WTC11 (cell line): Measurements from ENCODE around the gene HMX1. TPM values are rescaled to one million over a fixed set of nuclear protein-coding genes. Genes with fewer than 3 reads are reported as not detected.

ENCODE experiments used
- ATAC-seq: fragments of 200-7000 bp; cut with Tn5 transposase; 2 replicates; pipeline ENCODE4 v1.10.0; 2021; ENCODE audit warnings: mild to moderate bottlenecking, moderate library complexity
- CTCF ChIA-PET: fragments of 300-600 bp; sonication (Branson Sonifier 250); formaldehyde crosslinking; loops from one replicate; lab custom pipeline; 2021; ENCODE audit warnings: antibody characterized with exemption; lab: Charles Lee
- POLR2A ChIA-PET: fragments of 350-600 bp; sonication (Branson Sonifier 250); formaldehyde crosslinking; loops from one replicate; lab custom pipeline; 2021; ENCODE audit warnings: antibody characterized with exemption; lab: Charles Lee
- DNase-seq: peaks from one replicate; pipeline ENCODE4 v3.0.0; 2021; ENCODE audit warnings: low spot score
- H3K27ac Mint-ChIP-seq: 2 replicates; pipeline ENCODE4 v1.8.0; 2021; ENCODE audit warnings: mixed read lengths
- H3K27me3 Mint-ChIP-seq: 2 replicates; pipeline ENCODE4 v1.8.0; 2021; ENCODE audit warnings: low read depth, mild to moderate bottlenecking, moderate library complexity, mixed read lengths
- H3K36me3 Mint-ChIP-seq: 2 replicates; pipeline ENCODE4 v1.8.0; 2021; ENCODE audit warnings: mixed read lengths
- H3K4me1 Mint-ChIP-seq: 2 replicates; pipeline ENCODE4 v1.8.0; 2022; ENCODE audit warnings: mixed read lengths
- H3K4me3 Mint-ChIP-seq: 2 replicates; pipeline ENCODE4 v1.8.0; 2021; ENCODE audit warnings: mild to moderate bottlenecking, moderate library complexity, mixed read lengths
- H3K9me3 Mint-ChIP-seq: 2 replicates; pipeline ENCODE4 v1.8.0; 2021; ENCODE audit warnings: mixed read lengths
- EMX1 ChIP-seq: fragments of 250-450 bp; sonication (Bioruptor Pico); IDR thresholded peaks from 2 replicates; pipeline ENCODE4 v1.8.0; 2021; ENCODE audit warnings: mild to moderate bottlenecking
- JUN ChIP-seq: sonication (generic); formaldehyde crosslinking; IDR thresholded peaks from 2 replicates; pipeline ENCODE4 v1.8.0; 2023; ENCODE audit warnings: mild to moderate bottlenecking, missing genetic modification reagents
- KAT7 ChIP-seq: sonication (generic); formaldehyde crosslinking; IDR thresholded peaks from 2 replicates; pipeline ENCODE4 v1.8.1; 2023; ENCODE audit warnings: missing genetic modification reagents, mild to moderate bottlenecking, borderline replicate concordance
- RELA ChIP-seq: sonication (generic); formaldehyde crosslinking; IDR thresholded peaks from 2 replicates; pipeline ENCODE4 v1.8.1; 2022; ENCODE audit warnings: missing genetic modification reagents, mild to moderate bottlenecking, borderline replicate concordance
- TEAD1 ChIP-seq: sonication (generic); formaldehyde crosslinking; IDR thresholded peaks from 2 replicates; pipeline ENCODE4 v1.8.0; 2022; ENCODE audit warnings: mild to moderate bottlenecking, missing genetic modification reagents
- ZNF138 ChIP-seq: sonication (generic); formaldehyde crosslinking; conservative IDR thresholded peaks from 2 replicates; pipeline ENCODE4 v1.8.1; 2022; ENCODE audit warnings: mild to moderate bottlenecking, moderate library complexity, missing genetic modification reagents
- total RNA-seq: library from RNA; stranded (reverse); gene quantifications from 3 replicates; pipeline ENCODE4 v1.2.3, GENCODE V29; 2021
- TF ChIP-seq, protein P1 (sequence below): sonication (generic); formaldehyde crosslinking; IDR thresholded peaks from 2 replicates; pipeline ENCODE4 v1.8.1; 2022; ENCODE audit warnings: missing genetic modification reagents, borderline replicate concordance
- TF ChIP-seq, protein P2 (sequence below): sonication (generic); formaldehyde crosslinking; IDR thresholded peaks from 2 replicates; pipeline ENCODE4 v1.8.1; 2023; ENCODE audit warnings: mild to moderate bottlenecking, missing genetic modification reagents
- TF ChIP-seq, protein P3 (sequence below): sonication (generic); formaldehyde crosslinking; IDR thresholded peaks from 2 replicates; pipeline ENCODE4 v1.8.0; 2022; ENCODE audit warnings: mild to moderate bottlenecking, missing genetic modification reagents
- TF ChIP-seq, protein P4 (sequence below): sonication (generic); formaldehyde crosslinking; IDR thresholded peaks from 2 replicates; pipeline ENCODE4 v1.8.0; 2023; ENCODE audit warnings: missing genetic modification reagents, mild to moderate bottlenecking, borderline replicate concordance
- TF ChIP-seq, protein P5 (sequence below): fragments of 200-600 bp; IDR thresholded peaks from 2 replicates; pipeline ENCODE4 v1.8.0; 2022; ENCODE audit warnings: antibody characterized with exemption

The HMX1 gene
- total RNA-seq, 1 experiment from 2014 or later, result 10.0 TPM

DNA sequence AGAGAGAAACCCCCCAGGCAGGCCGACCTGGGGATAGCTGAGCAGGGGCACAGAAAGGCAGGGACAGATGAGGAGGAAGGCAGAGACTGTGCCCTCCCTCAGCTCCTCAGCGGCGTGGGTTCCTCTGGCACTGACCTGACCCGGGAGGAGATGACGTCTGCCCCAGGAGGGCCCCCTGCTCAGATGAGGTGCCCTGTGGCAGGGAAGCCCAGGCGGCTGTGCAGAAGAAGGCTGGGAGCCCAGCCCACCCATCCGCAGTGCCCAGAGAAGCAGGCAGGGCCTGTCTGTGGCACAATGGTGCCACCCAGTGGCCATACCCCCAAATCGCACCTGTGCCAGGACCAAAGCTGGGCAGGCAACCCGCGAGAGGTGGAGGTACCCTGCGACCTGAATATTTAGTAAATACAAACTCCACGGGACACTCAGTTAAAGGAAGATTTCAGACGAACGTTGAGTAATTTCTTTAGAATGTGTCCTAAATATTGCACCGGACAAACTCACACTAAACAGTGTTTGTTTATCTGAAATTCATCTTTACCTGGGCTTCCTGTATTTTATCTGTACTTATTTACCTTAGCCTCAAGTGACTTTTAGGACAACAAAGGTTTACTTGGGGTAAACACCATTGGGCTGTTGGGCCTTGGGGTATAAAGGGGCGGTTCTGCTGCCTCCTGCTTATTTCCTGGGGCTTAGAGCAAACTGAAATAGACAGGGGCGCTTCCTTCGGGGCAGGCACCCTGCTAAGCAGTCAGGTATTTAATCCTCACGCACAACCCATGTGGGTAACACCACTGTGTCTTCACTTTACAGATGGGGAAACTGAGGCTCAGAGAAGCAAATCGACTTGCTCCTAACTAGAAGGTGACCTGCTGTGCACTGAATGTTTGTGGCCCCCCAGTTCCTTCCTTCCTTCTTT lies 46.5 kb upstream of the HMX1 start:
- ATAC-seq (peak; percentile 92), DNase-seq (peak; percentile 91)
- H3K27ac Mint-ChIP-seq, result no peak overlapping the region
- peaks cover 11% of the 10 kb centered on the region for H3K9me3 Mint-ChIP-seq
- no peaks in the 10 kb centered on the region for H3K4me1 Mint-ChIP-seq
- peaks cover under 1% of the 10 kb centered on the region for H3K36me3 Mint-ChIP-seq
- ChIA-PET POLR2A (no interaction called here), CTCF (interaction anchor here (0.6 to 3.1 kb wide), 30 partner anchors 10 to 490 kb away, joined by 3 to 27 read pairs (median 5); partner anchors contain the start of gene HMX1)
- no peak overlapping the region for H3K4me3 Mint-ChIP-seq
- TF ChIP-seq, protein P1, sequence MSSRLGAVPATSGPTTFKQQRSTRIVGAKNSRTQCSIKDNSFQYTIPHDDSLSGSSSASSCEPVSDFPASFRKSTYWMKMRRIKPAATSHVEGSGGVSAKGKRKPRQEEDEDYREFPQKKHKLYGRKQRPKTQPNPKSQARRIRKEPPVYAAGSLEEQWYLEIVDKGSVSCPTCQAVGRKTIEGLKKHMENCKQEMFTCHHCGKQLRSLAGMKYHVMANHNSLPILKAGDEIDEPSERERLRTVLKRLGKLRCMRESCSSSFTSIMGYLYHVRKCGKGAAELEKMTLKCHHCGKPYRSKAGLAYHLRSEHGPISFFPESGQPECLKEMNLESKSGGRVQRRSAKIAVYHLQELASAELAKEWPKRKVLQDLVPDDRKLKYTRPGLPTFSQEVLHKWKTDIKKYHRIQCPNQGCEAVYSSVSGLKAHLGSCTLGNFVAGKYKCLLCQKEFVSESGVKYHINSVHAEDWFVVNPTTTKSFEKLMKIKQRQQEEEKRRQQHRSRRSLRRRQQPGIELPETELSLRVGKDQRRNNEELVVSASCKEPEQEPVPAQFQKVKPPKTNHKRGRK (CRISPR knock-in tag), result peak; percentile 66; the same call in 1 of the 2 replicates
- TF ChIP-seq JUN (CRISPR knock-in tag) (no peak), KAT7 (CRISPR knock-in tag) (no peak), EMX1 (CRISPR knock-in tag) (no peak), RELA (no peak), ZNF138 (CRISPR knock-in tag) (no peak)
- TF ChIP-seq, protein P2, sequence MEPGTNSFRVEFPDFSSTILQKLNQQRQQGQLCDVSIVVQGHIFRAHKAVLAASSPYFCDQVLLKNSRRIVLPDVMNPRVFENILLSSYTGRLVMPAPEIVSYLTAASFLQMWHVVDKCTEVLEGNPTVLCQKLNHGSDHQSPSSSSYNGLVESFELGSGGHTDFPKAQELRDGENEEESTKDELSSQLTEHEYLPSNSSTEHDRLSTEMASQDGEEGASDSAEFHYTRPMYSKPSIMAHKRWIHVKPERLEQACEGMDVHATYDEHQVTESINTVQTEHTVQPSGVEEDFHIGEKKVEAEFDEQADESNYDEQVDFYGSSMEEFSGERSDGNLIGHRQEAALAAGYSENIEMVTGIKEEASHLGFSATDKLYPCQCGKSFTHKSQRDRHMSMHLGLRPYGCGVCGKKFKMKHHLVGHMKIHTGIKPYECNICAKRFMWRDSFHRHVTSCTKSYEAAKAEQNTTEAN (CRISPR knock-in tag), result no peak
- TF ChIP-seq, protein P3, sequence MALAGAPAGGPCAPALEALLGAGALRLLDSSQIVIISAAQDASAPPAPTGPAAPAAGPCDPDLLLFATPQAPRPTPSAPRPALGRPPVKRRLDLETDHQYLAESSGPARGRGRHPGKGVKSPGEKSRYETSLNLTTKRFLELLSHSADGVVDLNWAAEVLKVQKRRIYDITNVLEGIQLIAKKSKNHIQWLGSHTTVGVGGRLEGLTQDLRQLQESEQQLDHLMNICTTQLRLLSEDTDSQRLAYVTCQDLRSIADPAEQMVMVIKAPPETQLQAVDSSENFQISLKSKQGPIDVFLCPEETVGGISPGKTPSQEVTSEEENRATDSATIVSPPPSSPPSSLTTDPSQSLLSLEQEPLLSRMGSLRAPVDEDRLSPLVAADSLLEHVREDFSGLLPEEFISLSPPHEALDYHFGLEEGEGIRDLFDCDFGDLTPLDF (CRISPR knock-in tag), result no peak
- TF ChIP-seq, protein P4, sequence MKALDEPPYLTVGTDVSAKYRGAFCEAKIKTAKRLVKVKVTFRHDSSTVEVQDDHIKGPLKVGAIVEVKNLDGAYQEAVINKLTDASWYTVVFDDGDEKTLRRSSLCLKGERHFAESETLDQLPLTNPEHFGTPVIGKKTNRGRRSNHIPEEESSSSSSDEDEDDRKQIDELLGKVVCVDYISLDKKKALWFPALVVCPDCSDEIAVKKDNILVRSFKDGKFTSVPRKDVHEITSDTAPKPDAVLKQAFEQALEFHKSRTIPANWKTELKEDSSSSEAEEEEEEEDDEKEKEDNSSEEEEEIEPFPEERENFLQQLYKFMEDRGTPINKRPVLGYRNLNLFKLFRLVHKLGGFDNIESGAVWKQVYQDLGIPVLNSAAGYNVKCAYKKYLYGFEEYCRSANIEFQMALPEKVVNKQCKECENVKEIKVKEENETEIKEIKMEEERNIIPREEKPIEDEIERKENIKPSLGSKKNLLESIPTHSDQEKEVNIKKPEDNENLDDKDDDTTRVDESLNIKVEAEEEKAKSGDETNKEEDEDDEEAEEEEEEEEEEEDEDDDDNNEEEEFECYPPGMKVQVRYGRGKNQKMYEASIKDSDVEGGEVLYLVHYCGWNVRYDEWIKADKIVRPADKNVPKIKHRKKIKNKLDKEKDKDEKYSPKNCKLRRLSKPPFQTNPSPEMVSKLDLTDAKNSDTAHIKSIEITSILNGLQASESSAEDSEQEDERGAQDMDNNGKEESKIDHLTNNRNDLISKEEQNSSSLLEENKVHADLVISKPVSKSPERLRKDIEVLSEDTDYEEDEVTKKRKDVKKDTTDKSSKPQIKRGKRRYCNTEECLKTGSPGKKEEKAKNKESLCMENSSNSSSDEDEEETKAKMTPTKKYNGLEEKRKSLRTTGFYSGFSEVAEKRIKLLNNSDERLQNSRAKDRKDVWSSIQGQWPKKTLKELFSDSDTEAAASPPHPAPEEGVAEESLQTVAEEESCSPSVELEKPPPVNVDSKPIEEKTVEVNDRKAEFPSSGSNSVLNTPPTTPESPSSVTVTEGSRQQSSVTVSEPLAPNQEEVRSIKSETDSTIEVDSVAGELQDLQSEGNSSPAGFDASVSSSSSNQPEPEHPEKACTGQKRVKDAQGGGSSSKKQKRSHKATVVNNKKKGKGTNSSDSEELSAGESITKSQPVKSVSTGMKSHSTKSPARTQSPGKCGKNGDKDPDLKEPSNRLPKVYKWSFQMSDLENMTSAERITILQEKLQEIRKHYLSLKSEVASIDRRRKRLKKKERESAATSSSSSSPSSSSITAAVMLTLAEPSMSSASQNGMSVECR (CRISPR knock-in tag), result no peak
- TF ChIP-seq, protein P5, sequence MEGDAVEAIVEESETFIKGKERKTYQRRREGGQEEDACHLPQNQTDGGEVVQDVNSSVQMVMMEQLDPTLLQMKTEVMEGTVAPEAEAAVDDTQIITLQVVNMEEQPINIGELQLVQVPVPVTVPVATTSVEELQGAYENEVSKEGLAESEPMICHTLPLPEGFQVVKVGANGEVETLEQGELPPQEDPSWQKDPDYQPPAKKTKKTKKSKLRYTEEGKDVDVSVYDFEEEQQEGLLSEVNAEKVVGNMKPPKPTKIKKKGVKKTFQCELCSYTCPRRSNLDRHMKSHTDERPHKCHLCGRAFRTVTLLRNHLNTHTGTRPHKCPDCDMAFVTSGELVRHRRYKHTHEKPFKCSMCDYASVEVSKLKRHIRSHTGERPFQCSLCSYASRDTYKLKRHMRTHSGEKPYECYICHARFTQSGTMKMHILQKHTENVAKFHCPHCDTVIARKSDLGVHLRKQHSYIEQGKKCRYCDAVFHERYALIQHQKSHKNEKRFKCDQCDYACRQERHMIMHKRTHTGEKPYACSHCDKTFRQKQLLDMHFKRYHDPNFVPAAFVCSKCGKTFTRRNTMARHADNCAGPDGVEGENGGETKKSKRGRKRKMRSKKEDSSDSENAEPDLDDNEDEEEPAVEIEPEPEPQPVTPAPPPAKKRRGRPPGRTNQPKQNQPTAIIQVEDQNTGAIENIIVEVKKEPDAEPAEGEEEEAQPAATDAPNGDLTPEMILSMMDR, result peak; percentile 90
- peaks cover 13% of the 10 kb centered on the region for H3K27me3 Mint-ChIP-seq

DNA sequence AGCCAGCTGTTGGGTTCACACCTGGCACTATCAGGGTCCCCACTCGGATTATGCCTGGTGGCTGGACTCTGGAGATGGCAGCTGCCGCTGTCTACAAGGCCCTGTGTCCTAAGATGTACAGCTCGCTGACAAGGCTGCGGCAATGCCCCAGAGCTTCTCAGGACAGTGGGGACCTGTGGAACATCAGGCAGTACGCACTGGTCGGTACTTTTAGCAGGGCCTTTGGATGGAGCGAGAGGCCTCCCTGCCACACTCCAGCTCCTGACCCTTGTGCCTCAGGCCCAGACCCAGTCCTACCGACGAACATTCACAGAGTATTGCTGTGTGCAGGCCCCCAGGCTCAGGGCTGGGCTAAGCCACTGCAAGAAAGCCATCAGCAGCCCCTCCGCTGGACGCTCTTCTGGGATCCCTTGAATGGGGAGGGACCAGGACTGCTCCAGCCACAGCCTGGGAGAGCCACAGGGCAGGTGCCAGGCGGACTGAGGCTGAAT lies 45.7 kb upstream of the HMX1 start:
- Mint-ChIP-seq H3K36me3 (no peaks in the 10 kb centered on the region), H3K4me1 (no peaks in the 10 kb centered on the region), H3K9me3 (peaks cover 6% of the 10 kb centered on the region), H3K27ac (no peak overlapping the region), H3K27me3 (peaks cover 13% of the 10 kb centered on the region), H3K4me3 (no peak overlapping the region)
- ATAC-seq, result peak; percentile 11; the same call in 1 of the 2 replicates
- no peak for DNase-seq
- TF ChIP-seq TEAD1, result no peak
- POLR2A ChIA-PET, result no interaction called here
- CTCF ChIA-PET, result interaction anchor here (0.6 to 3.1 kb wide), 21 partner anchors 12 to 489 kb away, joined by 3 to 27 read pairs (median 6); no protein-coding TSS in a partner anchor
